ENCODE results near the gene ZNF516. TPM values are rescaled to one million over a fixed set of nuclear protein-coding genes. Genes with fewer than 3 reads are reported as not detected.
A peak's percentile ranks its signal among the peaks of the same experiment; 100 is the strongest.

Gene ZNF516
- total and polyA plus RNA-seq, 7 donors = 2.4 to 20.6 (median 9.6) TPM

DNA sequence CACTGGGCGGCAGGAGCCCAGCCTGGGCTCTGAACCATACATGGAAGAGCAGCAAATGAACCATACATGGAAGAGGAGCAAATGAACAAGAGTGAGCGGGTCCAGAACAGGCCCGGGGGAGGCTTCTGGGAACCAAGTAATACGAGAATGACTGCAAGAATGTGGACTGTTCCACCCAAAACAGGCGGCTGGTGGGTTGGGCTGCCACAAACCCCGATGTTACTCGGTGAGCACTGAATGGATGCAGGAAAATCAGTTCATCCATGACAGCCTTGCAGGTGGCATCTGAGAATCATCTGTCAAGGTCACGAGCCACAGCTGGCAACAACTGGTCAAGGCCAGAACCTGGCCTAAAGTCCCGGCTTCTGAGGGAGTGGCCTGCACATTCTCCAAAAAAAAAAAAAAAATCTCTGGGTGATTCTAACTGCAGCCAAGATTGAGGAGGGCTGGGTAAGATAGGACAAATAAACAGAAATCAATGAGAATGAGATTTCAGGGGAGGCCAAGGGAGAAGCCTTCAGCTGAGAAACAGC lies 106.1 kb downstream of the ZNF516 start:
- intact Hi-C loops (cut with DNase I) = no loop called here
- no peak overlapping the region for H3K27ac ChIP-seq

DNA sequence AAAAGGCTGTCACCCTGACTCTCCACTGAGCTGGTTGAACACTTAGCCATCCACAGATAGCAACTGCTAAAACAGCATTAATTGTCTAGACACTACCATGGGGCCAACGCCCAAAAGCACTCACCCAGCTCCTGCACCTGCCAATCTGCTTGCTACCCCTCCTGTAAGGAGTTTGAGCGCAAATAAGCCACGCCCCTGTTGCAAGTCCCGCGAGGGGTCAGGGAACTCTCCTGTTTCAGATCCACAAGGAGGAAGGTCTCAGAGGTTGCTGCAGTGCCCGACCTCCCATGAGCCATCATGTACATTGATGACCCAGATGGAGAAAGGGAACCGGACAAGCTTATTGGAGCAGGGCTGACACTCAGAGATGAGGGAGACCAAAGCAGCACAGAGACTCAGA lies 106.8 kb downstream of the ZNF516 start:
- no peaks in the 10 kb centered on the region for H3K36me3 ChIP-seq (ENCODE audit: insufficient read depth in 1 of 2, low read depth in 1 of 2)
- no peak overlapping the region for H3K27ac ChIP-seq
- peaks cover 20% of the 10 kb centered on the region for H3K4me1 ChIP-seq
- TF ChIP-seq, protein P1, sequence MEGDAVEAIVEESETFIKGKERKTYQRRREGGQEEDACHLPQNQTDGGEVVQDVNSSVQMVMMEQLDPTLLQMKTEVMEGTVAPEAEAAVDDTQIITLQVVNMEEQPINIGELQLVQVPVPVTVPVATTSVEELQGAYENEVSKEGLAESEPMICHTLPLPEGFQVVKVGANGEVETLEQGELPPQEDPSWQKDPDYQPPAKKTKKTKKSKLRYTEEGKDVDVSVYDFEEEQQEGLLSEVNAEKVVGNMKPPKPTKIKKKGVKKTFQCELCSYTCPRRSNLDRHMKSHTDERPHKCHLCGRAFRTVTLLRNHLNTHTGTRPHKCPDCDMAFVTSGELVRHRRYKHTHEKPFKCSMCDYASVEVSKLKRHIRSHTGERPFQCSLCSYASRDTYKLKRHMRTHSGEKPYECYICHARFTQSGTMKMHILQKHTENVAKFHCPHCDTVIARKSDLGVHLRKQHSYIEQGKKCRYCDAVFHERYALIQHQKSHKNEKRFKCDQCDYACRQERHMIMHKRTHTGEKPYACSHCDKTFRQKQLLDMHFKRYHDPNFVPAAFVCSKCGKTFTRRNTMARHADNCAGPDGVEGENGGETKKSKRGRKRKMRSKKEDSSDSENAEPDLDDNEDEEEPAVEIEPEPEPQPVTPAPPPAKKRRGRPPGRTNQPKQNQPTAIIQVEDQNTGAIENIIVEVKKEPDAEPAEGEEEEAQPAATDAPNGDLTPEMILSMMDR (IDR thresholded peaks at IDR 0.05) = no peak
- no peaks in the 10 kb centered on the region for H3K9me3 ChIP-seq
- intact Hi-C loops (cut with DNase I) = no loop called here
- H3K4me3 ChIP-seq = no peak overlapping the region
- ATAC-seq (no peak), DNase-seq (no peak)
- WGBS, 3 donors = 94 to 96% (median 94%) methylated on average over 7 of the region's 7 CpGs
- no peaks in the 10 kb centered on the region for H3K27me3 ChIP-seq (ENCODE audit: insufficient read depth in 3 of 3, low read length in 2 of 3)

More for the DNA sequence above, 106.1 kb downstream of the ZNF516 start:
- peak in 3 of 4 donors; percentile 20 to 51 (median 41) for ATAC-seq
- H3K4me1 ChIP-seq = peaks cover 20% of the 10 kb centered on the region
- DNase-seq = no peak
- H3K4me3 ChIP-seq = no peak overlapping the region
- no peaks in the 10 kb centered on the region for H3K27me3 ChIP-seq (ENCODE audit: insufficient read depth in 3 of 3, low read length in 2 of 3)
- no peaks in the 10 kb centered on the region for H3K9me3 ChIP-seq
- H3K36me3 ChIP-seq (ENCODE audit: insufficient read depth in 1 of 2, low read depth in 1 of 2) = no peaks in the 10 kb centered on the region
- TF ChIP-seq, protein P1 (IDR thresholded peaks at IDR 0.05) = no peak
- WGBS, 3 donors = 56 to 61% (median 60%) methylated on average over 9 of the region's 9 CpGs

DNA sequence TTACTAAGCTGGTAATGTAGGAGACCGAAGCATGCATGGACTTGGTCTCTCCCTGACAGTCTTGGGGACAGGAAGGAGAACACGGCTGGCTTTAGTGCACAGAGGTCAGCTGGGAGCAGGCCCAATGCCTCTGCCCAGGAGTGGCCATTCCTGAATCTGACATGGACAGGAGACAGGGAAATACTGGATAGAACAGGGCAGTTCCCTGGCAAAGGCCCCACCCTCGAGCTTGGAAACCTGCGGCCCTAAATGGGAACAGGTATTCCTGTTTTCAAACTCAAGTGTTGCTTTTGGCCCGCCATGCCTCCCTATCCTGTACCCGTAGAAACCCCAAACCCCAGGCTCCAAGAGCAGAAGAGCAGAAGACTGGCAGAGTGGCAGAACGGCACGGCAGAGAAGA lies 107.4 kb downstream of the ZNF516 start:
- ATAC-seq (no peak), DNase-seq (no peak)
- Histone ChIP-seq H3K9me3 (no peaks in the 10 kb centered on the region), H3K27me3 (ENCODE audit: insufficient read depth in 3 of 3, low read length in 2 of 3) (no peaks in the 10 kb centered on the region), H3K4me1 (peaks cover 20% of the 10 kb centered on the region), H3K27ac (no peak overlapping the region), H3K36me3 (ENCODE audit: insufficient read depth in 1 of 2, low read depth in 1 of 2) (no peaks in the 10 kb centered on the region), H3K4me3 (no peak overlapping the region)
- WGBS, 3 donors = 93 to 95% (median 95%) methylated on average over 7 to 8 of the region's 8 CpGs
- TF ChIP-seq, protein P1 (IDR thresholded peaks at IDR 0.05) = no peak
- intact Hi-C loops (cut with DNase I) = no loop called here

DNA sequence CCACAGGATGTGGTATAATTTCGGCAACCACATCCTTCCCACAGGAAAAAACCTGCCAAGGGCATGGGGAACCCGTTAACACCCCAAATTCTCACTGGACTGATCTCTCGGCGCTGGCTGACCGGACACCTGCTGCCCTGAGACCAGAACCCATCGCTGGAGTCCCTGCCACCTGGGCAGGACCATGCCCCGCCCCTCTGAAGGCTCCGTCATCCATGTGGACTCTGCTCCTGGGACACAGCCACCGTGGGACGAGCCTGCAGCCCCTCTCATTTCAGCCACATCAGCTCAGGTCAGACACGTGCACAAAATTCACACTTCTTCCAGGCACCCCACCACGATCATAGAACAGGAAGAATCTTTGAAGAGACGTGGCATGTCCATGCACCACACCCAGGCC lies 108.2 kb downstream of the ZNF516 start:
- 85 to 91% (median 88%) methylated on average over 13 of the region's 13 CpGs for WGBS, 3 donors
- ATAC-seq = no peak
- DNase-seq = no peak
- Histone ChIP-seq H3K27me3 (ENCODE audit: insufficient read depth in 3 of 3, low read length in 2 of 3) (no peaks in the 10 kb centered on the region), H3K27ac (no peak overlapping the region), H3K36me3 (ENCODE audit: insufficient read depth in 1 of 2, low read depth in 1 of 2) (no peaks in the 10 kb centered on the region), H3K4me3 (no peak overlapping the region), H3K9me3 (no peaks in the 10 kb centered on the region), H3K4me1 (peaks cover 20% of the 10 kb centered on the region)
- intact Hi-C loops (cut with DNase I) = no loop called here
- TF ChIP-seq, protein P1 (IDR thresholded peaks at IDR 0.05) = no peak

DNA sequence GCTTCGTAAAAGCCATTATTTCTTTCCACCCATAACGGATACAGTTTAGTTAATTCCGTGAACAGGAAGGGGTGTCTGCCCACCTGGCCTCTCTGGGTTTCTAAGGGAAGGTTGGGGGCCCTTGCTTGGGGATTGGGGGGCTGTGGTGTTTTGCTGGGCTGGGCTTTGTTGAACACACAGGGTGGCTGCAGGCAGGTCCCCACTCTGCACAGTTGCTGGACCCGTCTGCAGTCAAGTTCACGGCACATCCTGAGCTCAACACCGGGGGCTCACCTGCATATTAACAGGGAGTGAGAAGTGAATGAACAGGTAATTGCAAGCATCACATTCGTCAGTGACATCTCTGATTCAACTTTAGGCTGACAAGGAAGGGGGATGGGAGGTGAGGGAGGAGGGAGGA lies 109.0 kb downstream of the ZNF516 start:
- TF ChIP-seq, protein P1 (IDR thresholded peaks at IDR 0.05) = no peak
- H3K36me3 ChIP-seq (ENCODE audit: insufficient read depth in 1 of 2, low read depth in 1 of 2) = no peaks in the 10 kb centered on the region
- no peaks in the 10 kb centered on the region for H3K9me3 ChIP-seq
- no peak overlapping the region for H3K27ac ChIP-seq
- H3K27me3 ChIP-seq (ENCODE audit: insufficient read depth in 3 of 3, low read length in 2 of 3) = no peaks in the 10 kb centered on the region
- no peak for ATAC-seq
- DNase-seq = no peak
- H3K4me3 ChIP-seq = no peak overlapping the region
- intact Hi-C loops (cut with DNase I) = no loop called here
- H3K4me1 ChIP-seq = peaks cover 20% of the 10 kb centered on the region
- 85 to 96% (median 94%) methylated on average over 7 of the region's 7 CpGs for WGBS, 3 donors

All from psoas muscle (tissue), 8 donors.